ENCODE data around the gene DNAJC30. TPM values are rescaled to one million over a fixed set of nuclear protein-coding genes. Genes with fewer than 3 reads are reported as not detected.
A peak's percentile ranks its signal among the peaks of the same experiment; 100 is the strongest.

Gene DNAJC30
- total RNA-seq, 4 donors from 2014 or later: 4.4 to 4.9 (median 4.8) TPM

- 84% methylated on average over 21 of the region's 25 CpGs for WGBS
- no peak overlapping the region for H3K27ac ChIP-seq
Observed at GRCh38 chr7:73706126-73707044, 23.1 kb upstream of the DNAJC30 start.

GRCh38 chr7:73705551-73705920 is 22.3 kb upstream of the DNAJC30 start:
- Histone ChIP-seq H3K27me3 (no peaks in the 10 kb centered on the region), H3K36me3 (peaks cover 12% of the 10 kb centered on the region), H3K9me3 (no peaks in the 10 kb centered on the region), H3K27ac (no peak overlapping the region), H3K4me1 (peaks cover 21% of the 10 kb centered on the region), H3K4me3 (no peak overlapping the region)
- 78% methylated on average over 8 of the region's 10 CpGs for WGBS
- no peak for TF ChIP-seq POLR2A (IDR thresholded peaks at IDR 0.05)
- no peak for TF ChIP-seq CTCF (IDR thresholded peaks at IDR 0.05)
- TF ChIP-seq EP300 (IDR thresholded peaks at IDR 0.05): no peak
- no peak for TF ChIP-seq POLR2AphosphoS5 (IDR thresholded peaks at IDR 0.05)
- DNase-seq (ENCODE audit: low spot score in 2 of 2): no peak

More at GRCh38 chr7:73706126-73707044, 23.1 kb upstream of the DNAJC30 start:
- Histone ChIP-seq H3K36me3 (peaks cover 6% of the 10 kb centered on the region), H3K4me3 (no peak overlapping the region), H3K27me3 (no peaks in the 10 kb centered on the region), H3K4me1 (peaks cover 21% of the 10 kb centered on the region), H3K9me3 (no peaks in the 10 kb centered on the region)
- TF ChIP-seq EP300 (IDR thresholded peaks at IDR 0.05) (no peak), POLR2AphosphoS5 (IDR thresholded peaks at IDR 0.05) (no peak), POLR2A (IDR thresholded peaks at IDR 0.05) (no peak), CTCF (IDR thresholded peaks at IDR 0.05) (no peak)
- DNase-seq (ENCODE audit: low spot score in 2 of 2): no peak

- no peak overlapping the region for H3K4me3 ChIP-seq
- 47% methylated on average over 11 of the region's 23 CpGs for WGBS
Observed at GRCh38 chr7:73704640-73705550, 21.6 kb upstream of the DNAJC30 start.

GRCh38 chr7:73703757-73704639 is 20.7 kb upstream of the DNAJC30 start:
- DNase-seq (ENCODE audit: low spot score in 2 of 2): no peak
- 46% methylated on average over 13 of the region's 45 CpGs for WGBS
- Histone ChIP-seq H3K36me3 (peaks cover 27% of the 10 kb centered on the region), H3K4me3 (peak overlapping the region; percentile 13), H3K27me3 (no peaks in the 10 kb centered on the region), H3K9me3 (no peaks in the 10 kb centered on the region), H3K4me1 (peaks cover 21% of the 10 kb centered on the region), H3K27ac (no peak overlapping the region)
- no peak for TF ChIP-seq CTCF (IDR thresholded peaks at IDR 0.05)
- no peak for TF ChIP-seq POLR2AphosphoS5 (IDR thresholded peaks at IDR 0.05)
- no peak for TF ChIP-seq POLR2A (IDR thresholded peaks at IDR 0.05)
- TF ChIP-seq EP300 (IDR thresholded peaks at IDR 0.05): no peak

More at GRCh38 chr7:73704640-73705550, 21.6 kb upstream of the DNAJC30 start:
- no peaks in the 10 kb centered on the region for H3K9me3 ChIP-seq
- H3K27ac ChIP-seq: no peak overlapping the region
- H3K4me1 ChIP-seq: peaks cover 21% of the 10 kb centered on the region
- DNase-seq (ENCODE audit: low spot score in 2 of 2): no peak
- H3K36me3 ChIP-seq: peaks cover 18% of the 10 kb centered on the region
- no peaks in the 10 kb centered on the region for H3K27me3 ChIP-seq
- TF ChIP-seq CTCF (IDR thresholded peaks at IDR 0.05) (no peak), EP300 (IDR thresholded peaks at IDR 0.05) (no peak), POLR2A (IDR thresholded peaks at IDR 0.05) (no peak), POLR2AphosphoS5 (IDR thresholded peaks at IDR 0.05) (no peak)

Data from suprapubic skin (tissue), 4 donors.